Measurements from ENCODE around the gene OGFOD3. TPM values are rescaled to one million over a fixed set of nuclear protein-coding genes. Genes with fewer than 3 reads are reported as not detected.

The OGFOD3 gene
- total and polyA plus RNA-seq, 2 donors (not counting 1 experiment from before 2014, with no cell fraction given) = 22.6 to 30.5 TPM

GRCh38 chr17:82387705-82388106 is 30.7 kb downstream of the OGFOD3 start:
- no peaks in the 10 kb centered on the region for H3K9me3 Mint-ChIP-seq (ENCODE audit: insufficient read depth)
- H3K9ac ChIP-seq (ENCODE audit: low read length) = no peak overlapping the region
- H3K4me3 Mint-ChIP-seq = no peak overlapping the region
- 86% methylated on average over 3 of the region's 3 CpGs for WGBS (ENCODE audit: insufficient coverage)
- peaks cover 0 to 34% (median 4%) of the 10 kb centered on the region in 4 experiments for H3K27me3 ChIP-seq (replicated peaks in 1 of 4; ENCODE audit: control extremely low read depth in 1 of 4, control insufficient read depth in 3 of 4, insufficient read depth in 4 of 4, low read length in 3 of 4)
- no peaks in the 10 kb centered on the region for H4K20me1 ChIP-seq (ENCODE audit: control insufficient read depth, insufficient read depth, low read length, poor library complexity, severe bottlenecking)
- TF ChIP-seq CTCF (IDR thresholded peaks at IDR 0.05) (no peak), EZH2 (IDR thresholded peaks at IDR 0.05; ENCODE audit: borderline replicate concordance, insufficient read depth, low read depth, low read length, poor library complexity, severe bottlenecking) (no peak)
- no peak overlapping the region for H3K27ac Mint-ChIP-seq
- peaks cover 2% of the 10 kb centered on the region for H3K4me1 Mint-ChIP-seq
- H3K4me3 ChIP-seq (ENCODE audit: control extremely low read depth in 1 of 5, extremely low read depth in 1 of 5, insufficient read depth in 1 of 5, low read depth in 2 of 5, low read length in 4 of 5) = no peak overlapping the region
- H3K4me1 ChIP-seq (ENCODE audit: control insufficient read depth in 2 of 2, insufficient read depth in 2 of 2, low read length in 2 of 2) = no peaks in the 10 kb centered on the region
- CTCF ChIA-PET = no interaction called here
- no peaks in the 10 kb centered on the region for H3K79me2 ChIP-seq (ENCODE audit: control insufficient read depth, insufficient read depth, low read length)
- intact Hi-C loops (cut with micrococcal nuclease) = no loop called here
- peaks cover 0 to 7% of the 10 kb centered on the region in 2 experiments for H3K36me3 ChIP-seq (replicated peaks in 1 of 2; ENCODE audit: control extremely low read depth in 1 of 2, control insufficient read depth in 1 of 2, extremely low read depth in 1 of 2, insufficient read depth in 2 of 2, low read length in 1 of 2)
- DNase-seq (no peak), ATAC-seq (ENCODE audit: low read depth) (no peak)
- H3K27ac ChIP-seq (ENCODE audit: low read length in 2 of 2) = no peak overlapping the region
- H3K27me3 Mint-ChIP-seq = no peaks in the 10 kb centered on the region
- H2AFZ ChIP-seq (ENCODE audit: insufficient read depth, low read depth, low read length, poor library complexity, severe bottlenecking) = no peak overlapping the region
- H3K9me3 ChIP-seq (ENCODE audit: control extremely low read depth in 1 of 3, control insufficient read depth in 2 of 3, insufficient read depth in 1 of 3, low read length in 2 of 3) = no peaks in the 10 kb centered on the region
- no peak overlapping the region for H3K4me2 ChIP-seq (replicated peaks; ENCODE audit: low read depth, low read length, poor library complexity, severe bottlenecking)
- POLR2A ChIA-PET = no interaction called here

DNA sequence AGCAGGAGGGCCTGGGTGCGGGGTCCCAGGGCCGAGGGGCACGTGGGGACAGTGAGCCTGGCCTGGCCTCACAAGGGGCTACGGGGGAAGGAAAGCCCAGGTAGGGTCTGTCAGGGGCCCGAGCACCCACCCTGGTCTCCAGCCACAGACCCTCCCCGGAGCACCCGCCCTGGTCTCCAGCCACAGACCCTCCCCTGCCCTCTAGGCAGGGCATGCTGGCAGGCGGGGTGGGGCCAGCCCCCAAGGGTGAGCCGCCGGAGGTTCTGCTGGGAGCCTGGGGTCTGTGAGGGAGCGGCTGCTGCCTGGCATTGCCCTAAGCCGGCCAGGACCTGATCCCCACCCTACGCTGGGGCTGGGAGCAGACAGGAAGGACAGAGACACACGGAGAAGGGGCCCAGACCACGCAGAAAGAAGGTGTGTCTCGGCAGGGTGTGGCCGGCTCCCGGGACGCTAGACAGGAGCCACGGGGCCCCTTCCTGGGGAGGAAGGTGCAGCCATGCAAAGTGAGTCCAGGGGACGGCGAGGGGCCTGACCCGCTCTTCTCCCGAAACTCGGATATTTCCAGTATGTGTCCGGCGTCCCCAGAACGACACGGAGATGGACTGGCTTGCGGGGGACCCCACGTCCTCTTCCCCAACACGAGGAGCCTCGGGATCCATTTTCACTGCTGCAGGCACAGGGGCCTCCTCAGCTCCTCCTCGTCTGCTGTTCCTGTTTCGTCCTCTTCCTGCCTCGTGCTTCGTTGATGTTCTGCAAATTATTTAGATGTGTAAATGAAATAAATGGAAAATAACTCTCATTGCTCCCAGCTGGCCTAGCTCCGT is 31.3 kb downstream of the OGFOD3 start:
- no peak for ATAC-seq (ENCODE audit: low read depth)
- H3K27me3 ChIP-seq (replicated peaks in 1 of 4; ENCODE audit: control extremely low read depth in 1 of 4, control insufficient read depth in 3 of 4, insufficient read depth in 4 of 4, low read length in 3 of 4) = peaks cover 0 to 36% (median 4%) of the 10 kb centered on the region in 4 experiments

More for the DNA sequence above, 31.3 kb downstream of the OGFOD3 start:
- H3K9me3 ChIP-seq (ENCODE audit: control extremely low read depth in 1 of 3, control insufficient read depth in 2 of 3, insufficient read depth in 1 of 3, low read length in 2 of 3) = no peaks in the 10 kb centered on the region
- Mint-ChIP-seq H3K27me3 (no peaks in the 10 kb centered on the region), H3K4me3 (no peak overlapping the region), H3K9me3 (ENCODE audit: insufficient read depth) (no peaks in the 10 kb centered on the region), H3K27ac (no peak overlapping the region), H3K4me1 (peaks cover 2% of the 10 kb centered on the region)
- H3K27ac ChIP-seq (ENCODE audit: low read length in 2 of 2) = no peak overlapping the region
- H4K20me1 ChIP-seq (ENCODE audit: control insufficient read depth, insufficient read depth, low read length, poor library complexity, severe bottlenecking) = no peaks in the 10 kb centered on the region
- POLR2A ChIA-PET = no interaction called here
- no peak overlapping the region for H3K9ac ChIP-seq (ENCODE audit: low read length)
- CTCF ChIA-PET = no interaction called here
- no peaks in the 10 kb centered on the region for H3K4me1 ChIP-seq (ENCODE audit: control insufficient read depth in 2 of 2, insufficient read depth in 2 of 2, low read length in 2 of 2)
- intact Hi-C loops (cut with micrococcal nuclease) = no loop called here
- TF ChIP-seq CTCF (IDR thresholded peaks at IDR 0.05) (no peak), EZH2 (IDR thresholded peaks at IDR 0.05; ENCODE audit: borderline replicate concordance, insufficient read depth, low read depth, low read length, poor library complexity, severe bottlenecking) (no peak)
- 42% methylated on average over 27 of the region's 38 CpGs for WGBS (ENCODE audit: insufficient coverage)
- no peak for DNase-seq
- H3K4me2 ChIP-seq (replicated peaks; ENCODE audit: low read depth, low read length, poor library complexity, severe bottlenecking) = no peak overlapping the region
- no peak overlapping the region for H3K4me3 ChIP-seq (ENCODE audit: control extremely low read depth in 1 of 5, extremely low read depth in 1 of 5, insufficient read depth in 1 of 5, low read depth in 2 of 5, low read length in 4 of 5)
- peaks cover 0 to 1% of the 10 kb centered on the region in 2 experiments for H3K36me3 ChIP-seq (replicated peaks in 1 of 2; ENCODE audit: control extremely low read depth in 1 of 2, control insufficient read depth in 1 of 2, extremely low read depth in 1 of 2, insufficient read depth in 2 of 2, low read length in 1 of 2)
- H3K79me2 ChIP-seq (ENCODE audit: control insufficient read depth, insufficient read depth, low read length) = no peaks in the 10 kb centered on the region
- no peak overlapping the region for H2AFZ ChIP-seq (ENCODE audit: insufficient read depth, low read depth, low read length, poor library complexity, severe bottlenecking)
